Fibroblast of the aortic adventitia (primary cell): ENCODE measurements around the gene EVPL. TPM values are rescaled to one million over a fixed set of nuclear protein-coding genes. Genes with fewer than 3 reads are reported as not detected.

Experiments
- DNase-seq: peaks from one replicate; pipeline ENCODE4 v3.0.0-alpha.2; 2010; ENCODE audit warnings: low read depth
- H3K4me3 ChIP-seq: 2 replicates; pipeline ENCODE4 v1.5.1; 2011; ENCODE audit warnings: low read depth, mild to moderate bottlenecking, control low read depth, low read length, moderate library complexity
- CTCF ChIP-seq: IDR thresholded peaks from 2 replicates; pipeline ENCODE4 v1.5.1; 2011; ENCODE audit warnings: mild to moderate bottlenecking, low read length, control low read depth, inconsistent platforms; ENCODE audit not compliant: insufficient read depth
- total RNA-seq: library from RNA; depleted of rRNA; stranded (reverse); fragments of >200 nt; gene quantifications from 2 replicates; pipeline ENCODE4 v1.2.3, GENCODE V29; 2012; ENCODE audit warnings: low replicate concordance

Gene EVPL
- total RNA-seq, 1 donor = not detected

- no peak for DNase-seq
- no peak for TF ChIP-seq CTCF
- no peak overlapping the region for H3K4me3 ChIP-seq
Measured at GRCh38 chr17:76009447-76009846, 17.7 kb downstream of the EVPL start.

- no peak for TF ChIP-seq CTCF
- H3K4me3 ChIP-seq = no peak overlapping the region
- DNase-seq = no peak
Measured at GRCh38 chr17:76008630-76009425, 18.3 kb downstream of the EVPL start.

- no peak overlapping the region for H3K4me3 ChIP-seq
- TF ChIP-seq CTCF = no peak
- DNase-seq = no peak
Measured at GRCh38 chr17:76008208-76008607, 18.9 kb downstream of the EVPL start.

- no peak for DNase-seq
- H3K4me3 ChIP-seq = no peak overlapping the region
- no peak for TF ChIP-seq CTCF
Measured at GRCh38 chr17:76007850-76008165, 19.3 kb downstream of the EVPL start.

- DNase-seq = no peak
- no peak for TF ChIP-seq CTCF
- H3K4me3 ChIP-seq = no peak overlapping the region
Measured at GRCh38 chr17:76007131-76007849, 19.8 kb downstream of the EVPL start.

GRCh38 chr17:76005263-76006149 is 21.6 kb downstream of the EVPL start:
- DNase-seq = peak; percentile 77
- TF ChIP-seq CTCF = peak; percentile 68
- H3K4me3 ChIP-seq = no peak overlapping the region
